KG1 (cell line): ENCODE data around the gene TMEM182.

Experiments
- DNase-seq: peaks from one replicate; lab custom pipeline; 2025; lab: John Stamatoyannopoulos, UW

Gene TMEM182

GRCh38 chr2:102768253-102768652 lies 6.4 kb downstream of the TMEM182 start:
- no peak for DNase-seq

- no peak for DNase-seq
Measured at GRCh38 chr2:102768892-102769291, 7.1 kb downstream of the TMEM182 start.

GRCh38 chr2:102770506-102770905 lies 8.7 kb downstream of the TMEM182 start:
- DNase-seq, result no peak

DNA sequence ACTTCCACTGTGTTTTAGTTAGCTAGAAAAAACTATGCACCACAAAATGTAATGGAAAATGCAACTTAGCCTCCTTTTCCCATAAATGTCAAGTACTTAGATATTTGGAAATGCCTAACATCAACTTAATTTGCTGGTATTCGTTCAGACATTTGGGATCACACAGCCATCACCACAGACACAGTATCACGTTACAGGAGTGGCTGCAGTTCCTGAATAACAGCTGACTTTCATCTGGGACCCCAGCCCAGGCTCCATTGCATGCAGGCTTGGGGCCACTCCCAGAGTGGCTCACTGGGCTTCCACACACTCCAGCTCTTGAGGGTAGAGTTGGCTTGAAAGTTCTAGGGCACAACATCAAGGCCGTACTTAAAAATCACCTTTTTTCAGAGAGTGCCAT lies 9.3 kb downstream of the TMEM182 start:
- DNase-seq, result no peak

DNA sequence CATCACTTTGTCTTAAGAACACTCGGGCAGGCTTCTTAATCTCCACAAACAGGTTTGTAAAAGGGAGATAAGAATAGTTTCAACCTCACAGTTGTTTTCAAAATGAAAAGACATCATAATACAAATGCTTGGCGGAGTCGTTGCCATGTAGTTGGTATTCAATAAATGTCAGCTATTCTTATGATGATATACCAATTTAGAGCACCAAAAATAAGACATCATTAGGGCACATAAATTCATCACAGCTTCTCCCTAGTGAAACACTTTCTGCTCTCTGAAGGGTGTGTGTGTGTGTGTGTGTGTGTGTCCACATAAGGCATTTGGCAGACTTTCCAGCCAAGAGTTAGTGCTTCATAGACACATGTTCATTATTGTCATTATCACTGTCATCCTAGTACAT lies 10.8 kb downstream of the TMEM182 start:
- no peak for DNase-seq

DNA sequence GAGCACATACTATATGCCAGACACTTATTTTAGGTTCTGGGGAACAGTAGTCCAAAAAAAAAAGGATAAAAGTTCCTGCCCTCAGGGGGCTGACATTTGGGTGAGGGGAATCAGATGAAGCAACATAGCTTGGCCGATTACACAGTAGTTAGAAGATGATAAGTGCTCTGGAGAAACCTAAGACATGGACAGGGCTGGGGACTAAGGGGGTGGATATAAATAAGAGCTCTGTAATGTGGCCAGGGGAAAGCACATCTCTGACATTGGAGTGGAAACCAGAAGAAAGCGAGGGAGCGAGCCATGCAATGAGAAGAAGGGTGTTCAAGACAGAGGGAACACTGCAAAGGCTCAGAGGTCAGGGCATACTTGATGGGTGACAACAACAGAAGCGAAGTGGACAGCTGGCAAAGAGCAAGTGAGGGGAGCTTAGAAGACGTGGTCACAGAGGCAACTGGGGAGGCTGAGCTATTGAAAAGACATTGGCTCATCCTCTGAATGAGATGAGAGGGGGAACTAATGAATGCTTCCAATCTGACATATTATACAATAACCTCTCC lies 11.4 kb downstream of the TMEM182 start:
- no peak for DNase-seq

- no peak for DNase-seq
Measured at GRCh38 chr2:102778260-102778659, 16.4 kb downstream of the TMEM182 start.

GRCh38 chr2:102780467-102780866 lies 18.6 kb downstream of the TMEM182 start:
- no peak for DNase-seq

DNA sequence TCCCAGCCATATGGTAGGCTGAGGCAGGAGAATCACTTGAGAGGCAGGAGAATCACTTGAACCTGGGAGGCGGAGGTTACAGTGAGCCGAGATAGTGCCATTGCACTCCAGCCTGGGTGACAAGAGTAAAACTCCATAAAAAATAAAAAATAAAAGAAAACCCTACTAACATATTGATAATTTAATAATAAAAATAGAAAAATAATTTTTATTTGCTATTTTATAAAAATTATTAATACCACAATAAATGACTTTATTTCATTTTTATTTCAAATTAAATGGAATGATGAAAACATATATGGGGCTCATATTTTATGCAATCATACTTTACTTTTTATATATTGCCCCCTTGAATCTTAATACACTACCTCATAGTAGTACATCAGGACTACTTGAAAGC lies 20.4 kb downstream of the TMEM182 start:
- DNase-seq, result no peak

GRCh38 chr2:102782933-102783332 lies 21.1 kb downstream of the TMEM182 start:
- no peak for DNase-seq

GRCh38 chr2:102783506-102784183 lies 21.8 kb downstream of the TMEM182 start:
- DNase-seq, result no peak

DNA sequence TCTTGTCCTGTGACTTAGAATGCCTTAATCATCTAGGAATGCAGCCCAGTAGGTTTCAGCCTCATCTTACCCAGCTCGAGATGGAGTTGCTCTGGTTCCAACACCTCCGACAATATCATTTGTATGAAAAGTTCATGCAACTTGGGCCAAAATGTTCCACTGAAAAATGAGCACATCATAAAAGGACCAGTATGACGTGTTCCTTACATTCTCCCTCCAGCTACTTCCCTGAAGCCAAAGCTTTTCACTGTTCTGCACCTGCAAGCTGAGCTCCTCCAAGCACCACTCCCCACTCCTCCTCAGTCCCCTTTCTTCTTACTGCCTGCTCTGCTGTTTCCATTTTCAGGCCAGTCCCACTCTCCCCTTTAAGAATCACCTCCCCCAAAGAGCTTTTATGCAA lies 23.1 kb downstream of the TMEM182 start:
- no peak for DNase-seq

DNA sequence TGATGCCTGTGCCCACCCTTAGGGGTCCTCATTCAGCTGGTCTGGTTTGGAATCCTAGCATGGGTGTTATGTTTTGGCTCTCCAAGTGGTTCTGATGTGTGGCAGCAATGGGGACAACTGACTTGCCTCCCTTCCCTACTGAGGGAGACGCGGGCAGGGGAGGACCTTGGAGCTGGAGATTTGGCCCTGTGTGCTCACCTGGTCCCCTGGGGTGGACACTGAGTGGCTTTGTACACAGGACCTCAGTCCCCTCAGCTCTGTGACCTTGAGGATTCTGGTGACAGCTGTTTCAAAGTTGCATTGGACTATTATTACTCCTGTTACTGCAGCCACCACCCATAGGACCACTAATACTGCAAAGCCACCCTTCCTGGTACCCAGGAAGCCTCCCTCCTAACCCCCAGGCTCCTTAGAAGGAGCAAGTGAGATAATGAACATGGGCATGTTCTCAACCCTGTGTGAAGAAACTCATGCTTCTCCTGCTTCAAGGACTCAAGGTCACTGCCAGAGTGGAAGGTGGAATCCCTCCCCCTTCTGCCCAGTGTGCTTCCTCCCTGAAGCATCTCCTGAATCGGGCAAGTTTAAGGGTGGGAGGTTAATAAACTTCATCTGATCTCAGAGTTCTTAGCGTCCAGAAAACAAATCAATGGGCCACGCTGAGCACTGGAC lies 26.5 kb downstream of the TMEM182 start:
- DNase-seq, result no peak

GRCh38 chr2:102788885-102789260 lies 27.0 kb downstream of the TMEM182 start:
- no peak for DNase-seq

GRCh38 chr2:102789349-102790090 lies 27.7 kb downstream of the TMEM182 start:
- DNase-seq, result no peak

DNA sequence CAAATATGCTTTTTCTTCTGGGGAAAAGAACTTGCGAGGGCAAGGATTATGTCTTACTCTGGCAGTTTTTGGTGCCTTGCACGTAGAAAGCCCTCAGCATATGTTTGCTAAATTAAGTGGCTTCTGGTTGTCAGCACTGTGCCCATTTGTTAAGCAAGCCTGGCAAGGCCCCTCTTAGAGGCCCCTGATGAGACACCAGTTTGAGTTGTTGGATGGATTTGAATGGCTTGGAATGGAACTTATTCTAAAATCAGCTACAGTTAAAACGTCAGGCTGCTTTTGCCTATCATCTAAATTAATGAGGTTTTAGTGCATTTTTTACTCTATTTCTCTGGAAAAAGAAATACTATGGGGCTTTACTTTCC lies 28.2 kb downstream of the TMEM182 start:
- DNase-seq, result no peak

- no peak for DNase-seq
Measured at GRCh38 chr2:102792568-102793208, 30.9 kb downstream of the TMEM182 start.

GRCh38 chr2:102795641-102796040 lies 33.8 kb downstream of the TMEM182 start:
- DNase-seq, result no peak

- DNase-seq, result no peak
Measured at GRCh38 chr2:102796337-102796736, 34.5 kb downstream of the TMEM182 start.

GRCh38 chr2:102797486-102797885 lies 35.7 kb downstream of the TMEM182 start:
- DNase-seq, result no peak

DNA sequence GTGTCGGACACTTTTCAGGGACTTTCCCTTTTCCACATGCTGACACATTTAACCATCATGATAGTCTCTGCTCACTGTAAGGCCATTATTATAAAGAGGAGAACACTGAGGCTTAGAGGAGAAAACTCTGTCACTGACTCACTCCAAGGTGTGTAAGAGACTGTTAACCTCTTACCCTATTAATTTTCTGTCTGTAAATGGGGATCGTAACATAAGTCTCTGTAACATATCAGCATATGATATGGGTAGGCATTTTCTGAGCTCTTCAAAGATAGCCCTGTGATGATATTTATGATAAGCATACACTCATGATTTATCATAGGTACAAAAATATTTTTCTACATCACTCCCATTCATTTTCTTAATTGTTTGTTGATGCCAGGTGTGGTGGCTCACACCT lies 36.4 kb downstream of the TMEM182 start:
- DNase-seq, result no peak

DNA sequence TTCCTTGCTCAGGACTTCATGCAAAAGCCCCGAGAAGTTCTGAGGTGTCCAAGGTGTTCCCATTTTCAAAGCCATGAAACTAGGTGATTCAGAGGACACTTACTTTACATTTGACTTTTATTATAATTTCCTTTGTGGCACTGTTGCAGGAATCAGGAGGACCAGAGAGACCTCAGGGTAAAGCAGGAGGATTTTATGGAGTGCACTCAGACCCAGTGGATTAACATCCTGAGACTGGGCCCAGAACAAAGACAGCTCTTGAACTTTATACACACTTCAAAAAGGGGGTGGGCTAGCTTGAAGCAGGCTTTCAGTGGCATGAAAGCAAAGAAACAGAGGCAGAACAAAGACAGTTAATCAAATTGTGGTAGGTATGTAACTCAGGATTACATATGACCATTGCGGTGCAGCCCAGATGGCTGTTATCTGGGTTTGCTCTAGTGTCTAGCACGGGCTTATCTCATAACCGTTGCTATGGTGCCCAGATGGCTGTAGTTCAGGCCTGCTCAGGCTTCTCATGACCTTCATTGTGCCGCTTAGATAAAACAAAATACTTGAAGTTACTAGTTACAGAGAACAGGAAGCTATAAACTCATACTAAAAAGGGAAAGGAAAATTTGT lies 39.4 kb downstream of the TMEM182 start:
- DNase-seq, result no peak
